IMR-90 (cell line): Measurements from ENCODE around the gene TSPEAR. TPM values are rescaled to one million over a fixed set of nuclear protein-coding genes. Genes with fewer than 3 reads are reported as not detected.

ENCODE experiments used
- ATAC-seq: fragments of 200-7000 bp; cut with Tn5 transposase; 2 replicates; pipeline ENCODE4 v1.9.1; 2020; ENCODE audit warnings: low read depth, mild to moderate bottlenecking, moderate library complexity
- BruUV-seq: library from RNA; stranded (reverse); fragments of 400-500 nt; replicated peaks from 2 replicates; lab custom pipeline; 2021; lab: Mats Ljungman, UMichigan
- CTCF ChIA-PET: fragments of 300-600 bp; formaldehyde crosslinking; extraction: SDS; loops from one replicate; lab custom pipeline; 2021; ENCODE audit warnings: antibody characterized with exemption; lab: Yijun Ruan, JAX
- POLR2A ChIA-PET: fragments of 300-600 bp; sonication (Branson Sonifier 250); formaldehyde crosslinking; loops from one replicate; lab custom pipeline; 2022; ENCODE audit warnings: antibody characterized with exemption; ENCODE audit not compliant: unreplicated experiment; lab: Charles Lee
- DNase-seq: peaks from one replicate; pipeline ENCODE4 v3.0.0; 2013
- H2AFZ ChIP-seq: replicated peaks from 2 replicates; pipeline ENCODE3; 2013; ENCODE audit warnings: low read length, mild to moderate bottlenecking; ENCODE audit not compliant: poor library complexity
- H2AK5ac ChIP-seq: 2 replicates; pipeline ENCODE4 v1.6.1; 2013; ENCODE audit warnings: low read depth, low read length, inconsistent platforms
- H2AK9ac ChIP-seq: replicated peaks from 2 replicates; pipeline ENCODE3; 2013; ENCODE audit warnings: mild to moderate bottlenecking, low read depth, low read length, moderate library complexity; ENCODE audit not compliant: poor library complexity
- H2BK120ac ChIP-seq: 2 replicates; pipeline ENCODE4 v1.6.1; 2013; ENCODE audit warnings: low read depth, low read length, inconsistent platforms
- H2BK15ac ChIP-seq: 3 replicates; pipeline ENCODE4 v1.6.1; 2013; ENCODE audit warnings: low read depth, low read length, inconsistent platforms
- H2BK20ac ChIP-seq: 2 replicates; pipeline ENCODE4 v1.6.1; 2013; ENCODE audit warnings: low read depth, mild to moderate bottlenecking, inconsistent platforms, low read length, moderate library complexity
- H2BK5ac ChIP-seq: 2 replicates; pipeline ENCODE4 v1.6.1; 2013; ENCODE audit warnings: mild to moderate bottlenecking, low read depth, low read length, inconsistent platforms; ENCODE audit not compliant: poor library complexity, severe bottlenecking
- H3K14ac ChIP-seq: replicated peaks from 2 replicates; pipeline ENCODE4 v1.6.1; 2013; ENCODE audit warnings: low read depth, low read length, inconsistent platforms
- H3K18ac ChIP-seq: 2 replicates; pipeline ENCODE4 v1.6.1; 2013; ENCODE audit warnings: low read depth, low read length, control low read depth
- H3K23ac ChIP-seq: 2 replicates; pipeline ENCODE4 v1.6.1; 2013; ENCODE audit warnings: low read depth, low read length, inconsistent platforms
- H3K27ac ChIP-seq: 2 replicates; pipeline ENCODE4 v1.5.1; 2013; ENCODE audit warnings: mild to moderate bottlenecking, control low read depth, low read length; ENCODE audit not compliant: insufficient read depth
- H3K27me3 ChIP-seq: 2 replicates; pipeline ENCODE4 v1.6.1; 2013; ENCODE audit warnings: low read length; ENCODE audit not compliant: control insufficient read depth, insufficient read depth
- H3K36me3 ChIP-seq: 2 replicates; pipeline ENCODE4 v1.6.1; 2013; ENCODE audit warnings: low read length, mixed read lengths; ENCODE audit not compliant: control insufficient read depth, insufficient read depth
- H3K4ac ChIP-seq: 2 replicates; pipeline ENCODE4 v1.6.1; 2013; ENCODE audit warnings: low read depth, low read length, inconsistent platforms
- H3K4me1 ChIP-seq: 2 replicates; pipeline ENCODE4 v1.6.1; 2013; ENCODE audit warnings: low read length, mixed read lengths; ENCODE audit not compliant: control insufficient read depth, insufficient read depth
- H3K4me2 ChIP-seq: 2 replicates; pipeline ENCODE4 v1.6.1; 2013; ENCODE audit warnings: low read depth, mild to moderate bottlenecking, control low read depth, low read length, moderate library complexity
- H3K4me3 ChIP-seq: 2 replicates; pipeline ENCODE4 v1.5.1; 2013; ENCODE audit warnings: low read depth, mild to moderate bottlenecking, control low read depth, low read length, moderate library complexity; ENCODE audit not compliant: insufficient read depth
- H3K56ac ChIP-seq: 2 replicates; pipeline ENCODE4 v1.6.1; 2013; ENCODE audit warnings: low read length, inconsistent platforms; ENCODE audit not compliant: insufficient read depth; ENCODE audit errors: extremely low read depth
- H3K79me1 ChIP-seq, 2 experiments: 2 replicates each; pipeline ENCODE4 v1.6.1; 2013; ENCODE audit warnings: low read length in 2 of 2, inconsistent platforms in 1 of 2, low read depth in 1 of 2
- H3K9ac ChIP-seq: 2 replicates; pipeline ENCODE4 v1.6.1; 2013; ENCODE audit warnings: low read depth, low read length, control low read depth
- H3K9me1 ChIP-seq: 2 replicates; pipeline ENCODE4 v1.6.1; 2013; ENCODE audit warnings: low read length, inconsistent platforms; ENCODE audit not compliant: insufficient read depth
- H3K9me3 ChIP-seq: 2 replicates; pipeline ENCODE4 v1.6.1; 2013; ENCODE audit warnings: low read length; ENCODE audit not compliant: control insufficient read depth, insufficient read depth
- H4K20me1 ChIP-seq: 2 replicates; pipeline ENCODE4 v1.6.1; 2013; ENCODE audit warnings: low read length, inconsistent platforms; ENCODE audit not compliant: insufficient read depth
- H4K5ac ChIP-seq: 2 replicates; pipeline ENCODE4 v1.6.1; 2013; ENCODE audit warnings: mild to moderate bottlenecking, low read depth, low read length, control low read depth
- H4K8ac ChIP-seq, 2 experiments: 2 replicates each; pipeline ENCODE4 v1.6.1; 2013; ENCODE audit warnings: low read depth in 2 of 2, low read length in 2 of 2, control low read depth in 1 of 2, inconsistent platforms in 1 of 2
- H4K91ac ChIP-seq: 2 replicates; pipeline ENCODE4 v1.6.1; 2013; ENCODE audit warnings: low read depth, low read length, inconsistent platforms; ENCODE audit not compliant: insufficient read depth
- BHLHE40 ChIP-seq: fragments of 150-350 bp; IDR thresholded peaks from 2 replicates; pipeline ENCODE4 v1.6.1; 2016; ENCODE audit warnings: mild to moderate bottlenecking, low read depth, low read length
- CHD1 ChIP-seq: IDR thresholded peaks from 2 replicates; pipeline ENCODE4 v1.6.1; 2012; ENCODE audit warnings: low read depth, low read length, improper control_type of control experiment
- FOS ChIP-seq: fragments of 150-350 bp; IDR thresholded peaks from 2 replicates; pipeline ENCODE4 v1.6.1; 2016; ENCODE audit warnings: low read depth, low read length
- POLR2A ChIP-seq: IDR thresholded peaks from 2 replicates; pipeline ENCODE4 v1.6.1; 2012; ENCODE audit warnings: mild to moderate bottlenecking, low read depth, low read length
- RAD21 ChIP-seq: IDR thresholded peaks from 2 replicates; pipeline ENCODE4 v1.6.1; 2012; ENCODE audit warnings: low read length, improper control_type of control experiment
- RFX5 ChIP-seq: IDR thresholded peaks from 2 replicates; pipeline ENCODE4 v1.8.0; 2012; ENCODE audit warnings: low read depth, mild to moderate bottlenecking, low read length, moderate library complexity
- USF2 ChIP-seq: fragments of 150-350 bp; IDR thresholded peaks from 2 replicates; pipeline ENCODE4 v1.6.1; 2017; ENCODE audit warnings: mild to moderate bottlenecking, antibody characterized with exemption, low read length, low read depth
- WGBS, 2 experiments: methylation state at CpG; one replicate each; pipeline versions ENCODE4 v1.1.5 to v1.1.7; 2013; ENCODE audit warnings: missing lambda C conversion rate in 2 of 2; ENCODE audit not compliant: insufficient read length in 1 of 2; ENCODE audit errors: extremely low coverage in 2 of 2; 5-methylcytosine and 5-hydroxymethylcytosine counted together
- dilution Hi-C: fragments of 300-500 bp; cut with HindIII; formaldehyde crosslinking; loops from one replicate; pipeline ENCODE4 v1.14.3; 2018; ENCODE audit warnings: low sequenced_read_pairs; ENCODE audit not compliant: unreplicated experiment
- in situ Hi-C: fragments of 300-500 bp; cut with MboI; formaldehyde crosslinking; loops from 3 replicates; pipeline ENCODE4 v1.14.3; 2019; ENCODE audit warnings: low sequenced_read_pairs, inconsistent platforms, mixed read lengths
- intact Hi-C: fragments of 100-400 bp; cut with micrococcal nuclease; formaldehyde crosslinking; loops from 2 replicates; pipeline ENCODE4 v1.10.0; 2022
- polyA plus RNA-seq, 3 experiments: library from polyadenylated mRNA; depleted of rRNA; stranded (reverse); fragments of >200 nt; gene quantifications; 2 replicates each; pipeline ENCODE4 v1.2.3, GENCODE V29; 2012; ENCODE audit warnings: low replicate concordance in 1 of 3
- total RNA-seq: library from RNA; depleted of rRNA; stranded (reverse); fragments of >200 nt; gene quantifications from 2 replicates; pipeline ENCODE4 v1.2.3, GENCODE V29; 2012

The TSPEAR gene
- total and polyA plus RNA-seq, 2 of the 4 experiments (the other 2 are of a cell fraction), result not detected

GRCh38 chr21:44653656-44654575 is 57.5 kb downstream of the TSPEAR start:
- dilution Hi-C loops, result no loop called here
- Histone ChIP-seq H3K27ac (no peak overlapping the region), H4K8ac (no peak overlapping the region), H2AK5ac (no peak overlapping the region), H3K36me3 (no peaks in the 10 kb centered on the region), H2AFZ (no peak overlapping the region), H3K23ac (no peak overlapping the region), H3K27me3 (peaks cover under 1% of the 10 kb centered on the region; the same call in 1 of the 2 replicates), H3K56ac (no peak overlapping the region), H4K5ac (no peak overlapping the region), H2BK120ac (no peak overlapping the region), H4K20me1 (no peaks in the 10 kb centered on the region), H3K4me3 (no peak overlapping the region), H3K9me3 (peaks cover 5% of the 10 kb centered on the region), H3K9me1 (no peaks in the 10 kb centered on the region), H2BK5ac (no peak overlapping the region), H3K4ac (no peak overlapping the region), H3K9ac (no peak overlapping the region), H3K4me1 (no peaks in the 10 kb centered on the region), H2BK15ac (no peak overlapping the region), H2AK9ac (no peak overlapping the region), H4K91ac (no peak overlapping the region), H3K18ac (no peak overlapping the region), H3K79me1 (no peaks in the 10 kb centered on the region), H2BK20ac (no peak overlapping the region), H3K14ac (no peak overlapping the region), H3K4me2 (no peak overlapping the region)
- WGBS, 2 experiments, result 55% methylated on average over 14 of the region's 17 CpGs; no CpG with 5 or more reads in 1 of the 2 experiments
- POLR2A ChIA-PET, result no interaction called here
- intact Hi-C loops, result loop anchor here (10.0 kb wide), 1 partner anchor 61 kb away; the partner anchor contains the start of gene TSPEAR
- BruUV-seq, result no TSS peak
- DNase-seq, result no peak
- in situ Hi-C loops, result no loop called here
- TF ChIP-seq RFX5, result no peak
- TF ChIP-seq USF2, result no peak
- TF ChIP-seq POLR2A, result no peak
- TF ChIP-seq FOS, result no peak
- TF ChIP-seq BHLHE40, result no peak
- no peak for TF ChIP-seq RAD21
- no peak for TF ChIP-seq CHD1
- CTCF ChIA-PET, result no interaction called here
- no peak for ATAC-seq
